Gastroesophageal sphincter (tissue), 4 donors: Measurements from ENCODE around the gene NBEA. TPM values are rescaled to one million over a fixed set of nuclear protein-coding genes. Genes with fewer than 3 reads are reported as not detected.

Experiments used
- ATAC-seq: fragments of 150-250 bp; one replicate; pipeline ENCODE4 v1.9.1; 2016; ENCODE audit warnings: mild to moderate bottlenecking, moderate library complexity
- H3K27ac ChIP-seq, 4 donors: fragments of 200-600 bp; sonication (generic) in 3 of 4; 1 replicate in 3 of 4; 2 replicates in 1 of 4; pipeline ENCODE4 v1.5.1; 2016 to 2019
- H3K27me3 ChIP-seq: fragments of 200-600 bp; sonication (generic); one replicate; pipeline ENCODE4 v1.5.1; 2019
- H3K36me3 ChIP-seq, 2 donors: fragments of 200-600 bp; sonication (generic); one replicate each; pipeline ENCODE4 v1.5.1; 2019; ENCODE audit warnings: control low read depth in 1 of 2
- H3K4me1 ChIP-seq, 3 donors: fragments of 200-600 bp; sonication (generic); 1 replicate in 2 of 3; 2 replicates in 1 of 3; pipeline ENCODE4 v1.5.1; 2016 to 2019; ENCODE audit warnings: control low read depth in 2 of 3
- H3K4me3 ChIP-seq, 2 donors: fragments of 200-600 bp; sonication (generic); one replicate each; pipeline ENCODE4 v1.5.1; 2019; ENCODE audit warnings: mild to moderate bottlenecking in 1 of 2, moderate library complexity in 1 of 2
- H3K9me3 ChIP-seq, 3 donors: fragments of 200-600 bp; sonication (generic); one replicate each; pipeline ENCODE4 v1.5.1; 2017 to 2019; ENCODE audit warnings: control low read depth in 2 of 3
- CTCF ChIP-seq, 4 experiments: fragments of 200-600 bp in 2 of 4; fragments of 450-650 bp in 2 of 4; sonication (generic) in 1 of 4; IDR thresholded peaks; one replicate each; pipeline ENCODE4 v1.5.1; 2017 to 2019; ENCODE audit warnings: antibody characterized with exemption in 4 of 4, mild to moderate bottlenecking in 2 of 4, moderate library complexity in 2 of 4
- EP300 ChIP-seq: sonication (generic); formaldehyde crosslinking; IDR thresholded peaks from one replicate; pipeline ENCODE4 v1.6.1; 2017; ENCODE audit warnings: antibody characterized with exemption, mild to moderate bottlenecking
- POLR2A ChIP-seq, 2 donors: fragments of 450-650 bp; IDR thresholded peaks; one replicate each; pipeline ENCODE4 v1.6.1; 2017; ENCODE audit warnings: antibody characterized with exemption in 2 of 2, mild to moderate bottlenecking in 2 of 2, moderate library complexity in 1 of 2
- POLR2AphosphoS5 ChIP-seq: sonication (generic); formaldehyde crosslinking; IDR thresholded peaks from one replicate; pipeline ENCODE4 v1.6.1; 2017; ENCODE audit warnings: antibody characterized with exemption
- WGBS, 2 donors: methylation state at CpG; one replicate each; pipeline ENCODE4 v1.1.5; 2018; ENCODE audit warnings: low coverage in 1 of 2; 5-methylcytosine and 5-hydroxymethylcytosine counted together
- total RNA-seq, 4 donors: library from RNA; depleted of rRNA; stranded (reverse); fragments of >200 nt; gene quantifications; one replicate each; pipeline ENCODE4 v1.1.0, GENCODE V29; 2016

Gene NBEA
- total RNA-seq, 4 donors from 2014 or later, result 24.8 to 52.1 (median 35.4) TPM

- Histone ChIP-seq H3K27me3 (no peaks in the 10 kb centered on the region), H3K4me1 (no peaks in the 10 kb centered on the region), H3K4me3 (no peak overlapping the region), H3K9me3 (no peaks in the 10 kb centered on the region), H3K36me3 (no peaks in the 10 kb centered on the region), H3K27ac (no peak overlapping the region)
- TF ChIP-seq EP300, result no peak
- no peak for TF ChIP-seq POLR2AphosphoS5
- TF ChIP-seq POLR2A (IDR thresholded peaks at IDR 0.05), result no peak
- TF ChIP-seq CTCF (IDR thresholded peaks at IDR 0.05), result no peak
- ATAC-seq, result no peak
- WGBS, 2 donors, result 40 to 78% methylated on average over 1 to 6 of the region's 7 CpGs
Measured at GRCh38 chr13:35706281-35706680, 764.2 kb downstream of the NBEA start.

- Histone ChIP-seq H3K4me3 (no peak overlapping the region), H3K9me3 (no peaks in the 10 kb centered on the region), H3K27me3 (no peaks in the 10 kb centered on the region), H3K4me1 (no peaks in the 10 kb centered on the region), H3K36me3 (no peaks in the 10 kb centered on the region), H3K27ac (no peak overlapping the region)
- ATAC-seq, result no peak
- 70 to 92% methylated on average over 2 to 8 of the region's 8 CpGs for WGBS, 2 donors
- TF ChIP-seq EP300 (no peak), POLR2AphosphoS5 (no peak), POLR2A (IDR thresholded peaks at IDR 0.05) (no peak), CTCF (IDR thresholded peaks at IDR 0.05) (no peak)
Measured at GRCh38 chr13:35706721-35707120, 764.7 kb downstream of the NBEA start.

GRCh38 chr13:35711909-35712308, 769.8 kb downstream of the NBEA start:
- Histone ChIP-seq H3K9me3 (no peaks in the 10 kb centered on the region), H3K4me1 (peaks cover 0 to 37% (median 8%) of the 10 kb centered on the region in 3 donors), H3K4me3 (no peak overlapping the region), H3K27me3 (no peaks in the 10 kb centered on the region), H3K27ac (no peak overlapping the region), H3K36me3 (no peaks in the 10 kb centered on the region)
- WGBS, 2 donors, result 30 to 80% methylated on average over 2 of the region's 8 CpGs
- TF ChIP-seq POLR2A (IDR thresholded peaks at IDR 0.05) (no peak), EP300 (no peak), POLR2AphosphoS5 (no peak), CTCF (IDR thresholded peaks at IDR 0.05) (no peak)
- ATAC-seq, result no peak

GRCh38 chr13:35712907-35713761, 771.1 kb downstream of the NBEA start:
- no peak for TF ChIP-seq CTCF (IDR thresholded peaks at IDR 0.05)
- TF ChIP-seq POLR2AphosphoS5, result no peak
- TF ChIP-seq EP300, result no peak
- no peak for TF ChIP-seq POLR2A (IDR thresholded peaks at IDR 0.05)
- no peaks in the 10 kb centered on the region for H3K9me3 ChIP-seq
- H3K4me1 ChIP-seq, result peaks cover 0 to 40% (median 8%) of the 10 kb centered on the region in 3 donors
- H3K4me3 ChIP-seq, result no peak overlapping the region
- H3K27ac ChIP-seq, result no peak overlapping the region
- 45 to 63% methylated on average over 6 to 11 of the region's 11 CpGs for WGBS, 2 donors
- H3K36me3 ChIP-seq, result no peaks in the 10 kb centered on the region
- H3K27me3 ChIP-seq, result no peaks in the 10 kb centered on the region
- no peak for ATAC-seq

- Histone ChIP-seq H3K27ac (peak overlapping the region in 3 of 4 donors; percentile 42 to 53 (median 43)), H3K4me3 (no peak overlapping the region), H3K36me3 (no peaks in the 10 kb centered on the region), H3K27me3 (no peaks in the 10 kb centered on the region), H3K9me3 (no peaks in the 10 kb centered on the region), H3K4me1 (peaks cover 0 to 40% (median 8%) of the 10 kb centered on the region in 3 donors)
- WGBS, 2 donors, result 36 to 74% methylated on average over 3 to 5 of the region's 6 CpGs
- no peak for TF ChIP-seq EP300
- TF ChIP-seq POLR2AphosphoS5, result no peak
- TF ChIP-seq POLR2A (IDR thresholded peaks at IDR 0.05), result no peak
- no peak for TF ChIP-seq CTCF (IDR thresholded peaks at IDR 0.05)
- no peak for ATAC-seq
Measured at GRCh38 chr13:35714121-35714520, 772.1 kb downstream of the NBEA start.
